Endometrium (tissue), 2 donors: ENCODE measurements around the gene PMF1.

Experiments used
- FAIRE-seq: peaks from 2 replicates; lab custom pipeline; 2012; peaks lifted over from hg19 to GRCh38; lab: Jason Lieb, UNC
- donor health status: control.
- donor health status: control.

PMF1 gene

DNA sequence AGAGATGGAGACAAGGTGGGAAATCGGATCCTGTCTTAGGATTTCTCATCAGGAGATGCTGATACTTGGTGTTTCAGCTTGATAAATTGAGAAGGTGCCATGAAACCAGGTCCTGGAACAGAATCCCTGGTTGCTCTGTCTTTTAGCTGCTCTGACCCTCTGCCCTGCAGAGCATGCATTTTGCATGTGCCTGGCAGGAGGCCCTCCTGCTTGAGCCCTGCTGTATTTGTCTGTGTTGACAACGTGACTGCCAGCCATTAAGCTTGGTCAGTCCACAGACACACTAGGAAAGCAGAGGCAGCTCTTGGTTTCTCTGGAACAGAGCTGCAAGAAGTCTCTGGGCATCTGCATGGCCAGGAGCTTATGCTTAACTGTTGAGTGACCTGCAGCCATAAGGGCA, 16.4 kb upstream of the PMF1 start:
- no peak for FAIRE-seq

DNA sequence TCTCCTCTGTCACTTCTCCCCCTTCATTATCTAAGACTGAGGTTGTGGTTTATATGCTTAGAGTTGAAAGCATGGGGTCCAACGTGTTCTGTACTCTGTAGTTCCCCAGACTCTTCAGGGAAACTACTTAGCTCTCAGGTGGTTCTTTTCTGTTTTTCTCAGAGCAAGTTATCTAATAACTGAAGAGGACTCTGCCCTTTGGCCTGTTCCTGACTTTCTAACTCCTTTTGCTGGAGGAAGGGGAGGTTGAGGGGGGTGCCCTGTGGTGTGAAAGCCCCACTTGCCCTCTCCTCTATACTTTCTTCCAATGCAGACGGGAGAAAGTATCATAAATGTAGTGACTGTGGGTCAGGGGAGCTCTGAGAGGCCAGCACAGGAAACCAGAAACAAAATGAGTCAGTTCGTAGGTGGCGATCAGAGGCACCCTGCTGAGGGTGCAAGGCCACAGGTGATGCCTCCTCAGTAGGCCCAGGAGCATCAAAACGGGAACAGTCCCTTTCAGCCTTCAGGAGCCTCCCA, 13.9 kb upstream of the PMF1 start:
- FAIRE-seq = no peak

DNA sequence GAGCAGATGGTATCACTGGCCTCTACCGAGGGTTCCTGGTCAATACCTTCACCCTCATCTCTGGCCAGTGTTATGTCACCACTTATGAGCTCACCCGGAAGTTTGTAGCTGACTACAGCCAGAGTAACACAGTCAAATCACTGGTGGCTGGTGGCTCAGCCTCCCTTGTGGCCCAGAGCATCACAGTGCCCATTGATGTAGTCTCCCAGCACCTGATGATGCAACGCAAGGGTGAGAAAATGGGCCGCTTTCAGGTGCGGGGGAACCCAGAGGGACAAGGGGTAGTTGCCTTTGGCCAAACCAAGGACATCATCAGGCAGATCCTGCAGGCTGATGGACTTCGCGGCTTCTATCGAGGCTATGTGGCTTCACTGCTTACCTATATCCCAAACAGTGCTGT, 12.8 kb upstream of the PMF1 start:
- no peak for FAIRE-seq

DNA sequence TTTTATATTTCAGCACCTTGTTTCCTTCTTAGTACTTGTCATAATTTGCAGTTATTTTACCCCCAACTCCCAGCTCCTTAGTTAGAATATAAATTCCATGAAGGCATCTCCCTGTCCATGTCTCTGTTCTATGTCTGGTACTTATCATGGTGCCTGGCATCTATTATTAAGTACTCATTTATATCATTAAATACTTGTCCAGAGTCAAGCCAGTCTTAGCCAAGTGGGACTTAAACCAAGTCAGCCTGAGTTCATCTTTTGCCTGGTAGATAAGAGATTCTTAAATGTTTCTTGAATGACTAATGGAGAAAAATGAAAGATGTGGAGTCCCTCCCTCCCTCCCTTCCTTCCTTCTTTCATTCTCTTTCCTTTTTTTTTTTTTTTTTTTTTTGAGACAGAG, 9.5 kb upstream of the PMF1 start:
- no peak for FAIRE-seq

DNA sequence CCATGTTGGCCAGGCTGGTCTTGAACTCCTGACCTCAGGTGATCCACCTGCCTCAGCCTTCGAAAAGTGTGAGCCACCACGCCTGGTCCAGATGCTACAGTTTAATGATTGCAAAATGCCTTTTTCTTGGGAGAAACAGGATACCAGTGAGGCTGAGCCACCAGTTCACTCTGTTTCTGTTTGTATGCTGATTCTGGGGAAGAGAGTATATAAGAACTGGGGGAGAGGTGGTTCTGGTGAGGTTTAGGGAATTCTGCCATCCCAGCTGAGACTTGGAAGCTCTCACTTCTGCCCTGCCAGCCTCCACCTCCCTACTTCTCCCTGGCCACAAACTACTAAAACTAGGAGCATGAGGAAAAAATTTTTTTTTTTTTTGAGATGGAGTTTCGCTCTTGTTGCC, 8.1 kb upstream of the PMF1 start:
- no peak for FAIRE-seq

DNA sequence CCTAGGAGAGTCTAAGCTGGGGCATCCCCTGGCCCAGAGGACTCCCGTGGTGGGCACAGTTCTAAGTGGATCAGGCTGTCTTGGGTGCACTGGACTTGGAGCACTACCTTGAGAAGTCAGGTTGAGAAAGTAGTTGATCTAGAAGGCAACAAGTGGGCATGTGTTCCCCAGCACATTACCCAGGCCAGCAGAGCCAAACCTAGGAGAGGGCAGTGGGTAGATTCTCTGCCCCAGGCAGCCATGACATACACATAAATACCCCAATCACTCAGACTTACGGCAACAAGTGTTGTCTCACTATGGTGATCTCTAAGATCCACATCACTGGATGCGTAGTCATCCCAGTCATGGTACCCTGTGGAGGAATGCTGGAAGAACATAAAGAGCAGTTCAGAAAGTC, 1.6 kb upstream of the PMF1 start:
- no peak for FAIRE-seq

DNA sequence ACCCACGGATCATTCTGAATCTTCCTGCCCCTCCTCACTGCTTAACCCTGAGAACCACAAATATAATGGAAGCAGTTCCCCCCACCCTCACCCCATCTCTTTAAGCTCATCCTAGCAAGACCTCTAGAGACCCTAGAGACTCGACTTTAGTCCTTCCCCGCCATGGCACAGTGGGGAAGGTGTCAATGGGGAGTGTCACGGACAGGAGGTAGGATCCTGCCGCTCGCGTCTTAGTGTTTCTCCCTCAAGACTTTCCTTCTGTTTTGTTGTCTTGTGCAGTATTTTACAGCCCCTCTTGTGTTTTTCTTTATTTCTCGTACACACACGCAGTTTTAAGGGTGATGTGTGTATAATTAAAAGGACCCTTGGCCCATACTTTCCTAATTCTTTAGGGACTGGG, 677 bp upstream of the PMF1 start:
- no peak for FAIRE-seq

DNA sequence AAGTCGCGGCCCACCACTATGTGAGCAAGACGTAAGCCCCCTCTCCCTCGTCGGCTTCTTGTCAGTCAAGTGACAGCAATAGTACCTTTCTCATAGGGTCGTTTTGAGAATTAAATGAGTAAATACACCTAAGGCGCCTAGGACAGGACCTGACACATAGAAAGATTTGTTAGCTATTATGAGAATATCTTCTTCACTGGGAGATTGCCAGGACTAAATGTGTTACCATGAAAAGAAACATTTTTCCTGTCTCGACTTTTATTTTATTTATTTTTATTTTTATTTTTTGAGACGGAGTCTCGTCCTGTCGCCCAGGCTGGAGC, 798 bp downstream of the PMF1 start:
- no peak for FAIRE-seq

DNA sequence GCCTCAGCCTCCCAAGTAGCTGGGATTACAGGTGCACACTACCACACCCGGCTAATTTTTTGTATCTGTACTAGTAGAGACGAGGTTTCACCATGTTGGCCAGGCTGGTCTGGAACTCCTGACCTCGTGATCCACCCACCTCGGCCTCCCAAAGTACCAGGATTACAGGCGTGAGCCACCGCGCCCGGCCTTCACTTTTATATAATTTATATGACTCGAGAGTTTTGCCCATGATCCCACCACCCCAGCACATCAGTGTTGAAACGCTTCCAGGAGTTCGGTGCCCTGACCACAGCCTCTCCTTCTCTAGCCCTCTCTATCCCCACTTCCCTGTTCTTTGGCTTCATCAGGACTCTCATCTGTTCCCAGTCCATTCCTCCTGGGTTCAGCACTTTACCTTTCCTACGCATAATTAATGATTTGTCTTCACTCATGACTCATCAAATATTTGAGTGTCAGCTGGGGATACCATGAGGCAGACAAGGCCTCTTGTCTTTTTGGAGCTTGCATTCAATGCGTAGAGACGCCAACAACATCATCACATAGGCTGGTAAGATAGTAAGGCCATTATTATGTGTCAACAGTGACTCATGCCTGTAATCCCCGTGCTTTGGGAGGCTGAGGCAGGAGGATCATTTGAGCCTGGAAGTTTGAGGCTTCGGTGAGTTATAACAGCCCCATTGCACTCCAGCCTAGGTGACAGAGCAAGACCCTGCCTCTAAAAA, 1.4 kb downstream of the PMF1 start:
- FAIRE-seq = no peak

DNA sequence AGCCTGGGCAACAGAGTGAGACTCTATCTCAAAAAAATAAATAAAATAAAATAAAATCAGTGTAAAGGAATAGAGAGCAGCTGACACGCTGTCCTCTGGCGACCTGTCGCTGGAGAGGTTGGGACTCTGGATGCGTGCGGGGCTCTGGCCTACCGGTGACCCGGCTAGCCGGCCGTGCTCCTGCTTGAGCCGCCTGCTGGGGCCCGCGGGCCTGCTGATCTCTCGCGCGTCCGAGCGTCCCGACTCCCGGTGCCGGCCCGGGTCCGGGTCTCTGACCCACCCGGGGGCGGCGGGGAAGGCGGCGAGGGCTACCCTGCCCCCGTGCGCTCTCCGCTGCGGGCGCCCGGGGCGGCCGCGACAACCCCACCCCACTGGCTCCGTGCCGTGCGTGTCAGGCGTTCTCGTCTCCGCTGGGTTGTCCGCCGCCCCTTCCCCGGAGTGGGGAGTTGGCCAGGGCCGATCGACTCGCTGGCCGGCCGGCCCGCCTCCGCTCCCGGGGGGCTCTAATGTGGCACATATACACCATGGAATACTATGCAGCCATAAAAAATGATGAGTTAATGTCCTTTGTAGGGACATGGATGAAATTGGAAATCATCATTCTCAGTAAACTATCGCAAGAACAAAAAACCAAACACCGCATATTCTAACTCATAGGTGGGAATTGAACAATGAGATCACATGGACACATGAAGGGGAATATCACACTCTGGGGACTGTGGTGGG, 3.7 kb downstream of the PMF1 start:
- FAIRE-seq = peak; percentile 100

DNA sequence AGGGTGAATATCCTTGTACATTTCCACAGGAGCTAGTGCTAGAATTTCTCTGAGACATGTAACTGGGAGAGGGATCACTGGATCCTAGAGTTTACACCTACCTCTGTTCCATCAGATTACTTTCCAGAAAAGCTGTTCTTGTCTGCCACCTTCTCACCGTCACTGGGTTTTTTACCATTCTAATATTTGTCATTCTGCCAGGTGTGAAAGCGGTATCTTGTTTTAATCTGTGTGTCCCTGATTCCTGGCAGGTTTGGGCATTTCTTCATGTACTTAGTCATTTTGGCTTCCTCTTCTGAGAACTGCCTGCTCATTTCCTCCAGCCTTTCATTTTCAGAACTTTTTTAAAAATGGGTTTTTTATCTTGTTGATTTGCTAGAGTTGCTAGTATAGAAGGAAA, 5.1 kb downstream of the PMF1 start:
- FAIRE-seq = no peak

DNA sequence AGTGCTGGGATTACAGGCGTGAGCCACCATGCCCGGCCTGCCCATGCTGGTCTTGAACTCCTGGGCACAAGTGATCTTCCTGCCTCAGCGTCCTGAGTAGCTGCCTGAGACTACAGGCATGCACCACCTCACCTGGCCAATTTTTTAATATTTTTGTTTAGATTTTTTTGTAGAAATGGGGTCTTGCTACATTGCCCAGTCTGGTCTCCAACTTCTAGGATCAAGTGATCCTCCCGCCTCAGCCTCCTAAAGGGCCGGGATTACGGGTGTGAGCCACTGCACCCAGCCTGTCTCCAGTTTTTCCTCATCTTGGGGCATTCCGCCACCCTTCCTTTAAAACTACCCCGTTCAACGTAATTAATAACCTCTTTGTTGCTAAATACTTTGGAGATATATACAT, 7.4 kb downstream of the PMF1 start:
- FAIRE-seq = no peak

DNA sequence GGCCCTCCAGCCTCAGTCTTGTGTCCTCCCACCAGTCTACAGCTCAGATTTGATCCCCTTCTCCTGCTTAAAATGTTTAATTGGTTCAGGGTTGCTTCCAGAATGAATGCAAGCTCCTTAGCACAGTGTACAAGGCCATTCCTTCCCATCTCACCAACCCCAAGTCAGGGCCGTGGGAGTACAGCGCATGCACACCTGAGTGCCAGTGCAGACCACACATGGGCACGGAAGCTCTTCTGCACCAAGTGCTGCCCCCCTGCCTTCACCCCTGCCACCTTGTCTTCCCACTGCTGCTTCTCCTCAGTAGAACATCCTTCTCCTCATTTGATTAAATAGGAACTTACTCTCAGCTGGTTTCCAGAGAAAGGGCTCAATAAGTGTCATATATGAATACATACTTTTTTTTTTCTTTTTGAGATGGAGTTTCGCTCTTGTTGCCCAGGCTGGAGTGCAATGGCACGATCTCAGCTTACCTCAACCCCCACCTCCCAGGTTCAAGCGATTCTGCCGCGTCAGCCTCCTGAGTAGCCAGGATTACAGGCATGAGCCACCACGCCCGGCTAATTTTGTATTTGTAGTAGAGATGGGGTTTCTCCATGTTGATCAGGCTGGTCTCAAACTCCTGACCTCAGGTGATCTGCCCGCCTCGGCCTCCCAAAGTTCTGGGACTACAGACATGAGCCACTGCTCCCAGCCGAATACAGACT, 9.3 kb downstream of the PMF1 start:
- FAIRE-seq = no peak

DNA sequence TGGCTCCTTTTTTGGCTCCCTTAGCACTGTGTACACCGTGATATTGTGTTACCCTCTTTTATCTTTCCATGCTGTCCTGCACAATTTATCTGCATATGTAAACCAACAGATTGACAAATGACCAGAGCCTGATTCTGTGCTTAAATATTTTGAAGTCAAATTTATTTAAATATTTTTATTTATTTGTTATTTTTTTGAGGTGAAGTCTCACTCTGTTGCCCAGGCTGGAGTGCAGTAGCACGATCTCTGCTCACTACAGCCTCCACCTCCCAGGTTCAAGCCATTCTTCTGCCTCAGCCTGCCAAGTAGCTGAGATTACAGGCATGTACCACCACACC, 12.8 kb downstream of the PMF1 start:
- FAIRE-seq = no peak

DNA sequence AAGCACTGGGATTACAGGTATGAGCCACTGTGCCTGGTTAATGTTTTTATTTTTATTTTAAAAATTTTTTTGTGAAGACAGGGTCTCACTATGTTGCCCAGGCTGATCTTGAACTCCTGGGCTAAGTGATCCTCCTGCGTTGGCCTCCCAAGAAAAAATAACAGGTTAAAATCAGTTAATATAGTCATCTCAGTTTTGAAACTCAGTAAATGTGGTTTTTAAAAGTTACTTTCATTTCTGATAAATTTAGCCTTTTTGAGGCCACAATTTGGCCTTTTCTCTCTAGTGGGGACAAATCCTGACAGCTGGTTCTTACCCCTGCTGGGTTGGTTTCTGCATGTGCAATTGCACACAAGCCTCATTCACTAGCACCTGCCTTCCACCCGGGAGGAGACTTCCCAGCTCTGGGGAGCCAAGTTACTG, 13.3 kb downstream of the PMF1 start:
- FAIRE-seq = no peak

DNA sequence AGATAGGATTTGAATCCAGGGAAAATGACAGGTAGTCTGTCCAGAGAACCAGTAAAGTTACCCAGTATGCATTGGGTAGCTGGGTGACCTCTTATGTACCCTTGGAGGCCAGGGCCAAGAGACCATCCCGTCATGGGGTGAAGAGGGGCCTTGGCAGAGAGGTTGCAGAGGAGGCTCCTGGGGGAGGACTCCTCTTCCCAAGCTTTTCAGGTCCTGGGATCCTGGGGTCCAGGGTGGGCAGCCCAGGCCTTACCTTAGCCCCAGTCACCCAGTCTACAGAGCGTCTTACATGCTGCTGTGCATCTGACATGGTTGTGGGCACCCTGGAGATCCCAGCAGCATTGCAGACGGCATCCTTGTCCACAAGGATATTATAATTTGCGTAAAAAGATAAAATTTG, 14.0 kb downstream of the PMF1 start:
- no peak for FAIRE-seq

DNA sequence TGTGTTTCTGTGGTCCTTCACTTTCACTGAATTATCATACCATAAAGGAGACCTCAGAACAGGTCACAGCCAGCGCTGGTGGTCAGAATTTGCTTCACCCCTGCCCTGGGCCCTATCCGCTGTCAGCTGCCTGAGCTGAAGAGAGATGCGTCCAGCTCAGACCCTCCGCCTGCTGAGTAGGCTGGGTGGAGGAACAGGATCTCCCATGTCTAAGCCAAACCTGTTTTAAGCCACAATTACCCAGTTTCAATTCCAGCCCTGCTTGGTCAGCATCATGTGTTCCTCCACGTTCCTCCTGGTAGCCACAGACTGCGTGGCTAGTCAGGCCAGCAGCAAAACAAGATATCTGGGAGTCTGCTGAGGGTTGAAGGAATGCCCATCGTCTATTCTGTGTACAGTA, 15.7 kb downstream of the PMF1 start:
- no peak for FAIRE-seq

DNA sequence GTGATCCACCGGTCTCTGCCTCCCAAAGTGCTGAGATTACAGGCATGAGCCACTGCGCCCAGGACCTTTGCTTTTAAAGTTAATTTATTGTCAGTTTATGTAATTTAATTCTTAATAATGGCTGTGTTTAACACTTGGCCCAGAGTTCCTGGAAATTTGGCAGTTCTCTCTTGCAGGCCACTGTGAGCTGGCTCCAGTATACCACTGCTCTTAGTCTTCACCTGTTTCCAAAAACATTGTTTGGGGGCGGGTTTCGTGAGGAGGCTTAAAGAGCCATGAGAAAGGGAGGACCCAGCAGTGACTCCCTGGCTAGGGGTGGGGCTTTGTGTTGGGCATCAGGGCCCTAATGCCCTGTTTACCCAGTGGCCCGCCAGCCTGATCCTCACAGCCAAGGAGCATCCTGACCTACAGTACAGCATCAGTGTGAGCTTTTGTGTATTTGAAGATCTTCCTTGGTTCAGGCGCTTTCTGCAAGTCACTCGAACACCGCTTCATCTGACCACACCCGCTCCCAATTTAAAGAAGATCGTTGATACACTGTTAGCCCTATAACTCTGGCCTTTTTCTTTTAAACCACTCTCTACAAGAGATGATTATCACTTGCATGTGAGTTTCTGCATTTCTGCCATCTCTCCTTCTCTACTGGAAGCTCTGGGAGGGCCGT, 17.1 kb downstream of the PMF1 start:
- FAIRE-seq = no peak

DNA sequence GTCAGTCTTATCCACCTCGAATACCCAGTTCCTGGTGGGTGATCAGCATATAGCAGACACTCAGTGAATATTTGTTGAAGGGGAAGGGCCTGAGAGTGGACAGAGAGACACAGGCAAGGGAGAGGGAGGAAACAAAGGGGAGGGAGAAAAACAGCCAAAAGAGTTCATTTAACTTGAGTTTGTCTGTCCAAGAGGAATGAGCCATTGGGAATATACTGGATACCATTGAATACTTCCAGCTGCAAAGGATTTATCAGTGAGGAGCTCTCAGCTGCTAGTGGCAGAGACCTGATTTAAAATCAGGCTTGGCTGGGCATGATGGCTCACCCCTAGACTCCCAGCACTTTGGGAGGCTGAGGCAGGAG, 17.6 kb downstream of the PMF1 start:
- no peak for FAIRE-seq

DNA sequence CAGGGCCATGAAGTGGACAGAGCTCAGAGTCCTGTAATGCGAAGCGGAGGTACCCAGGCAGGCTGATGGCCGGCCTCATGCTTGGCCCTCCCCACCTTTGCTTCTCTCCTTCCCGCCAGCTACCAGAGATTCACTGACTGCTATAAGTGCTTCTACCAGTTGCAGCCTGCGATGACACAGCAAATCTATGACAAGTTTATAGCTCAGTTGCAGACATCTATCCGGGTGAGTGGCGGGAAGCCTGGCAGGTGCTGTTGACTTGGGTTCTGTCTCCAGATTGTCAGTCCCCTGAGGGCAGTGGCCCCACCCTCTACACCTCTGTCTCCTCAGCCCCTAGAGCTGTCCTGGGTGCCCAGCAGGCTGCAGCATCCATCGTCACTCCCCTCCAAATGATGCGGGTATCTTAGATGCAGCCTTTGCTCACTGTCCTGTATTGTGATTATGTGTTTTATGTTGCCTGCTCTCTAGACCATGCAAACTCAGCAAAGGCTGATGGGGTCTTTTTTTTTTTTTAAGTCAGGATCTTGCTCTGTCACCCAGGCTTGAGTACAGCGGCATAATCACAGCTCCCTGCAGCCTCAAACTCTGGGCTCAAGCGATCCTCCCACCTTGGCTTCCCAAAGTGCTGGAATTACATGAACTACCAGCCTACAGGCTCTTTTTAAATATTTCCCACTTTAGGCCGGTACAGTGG, 19.5 kb downstream of the PMF1 start:
- FAIRE-seq = no peak

DNA sequence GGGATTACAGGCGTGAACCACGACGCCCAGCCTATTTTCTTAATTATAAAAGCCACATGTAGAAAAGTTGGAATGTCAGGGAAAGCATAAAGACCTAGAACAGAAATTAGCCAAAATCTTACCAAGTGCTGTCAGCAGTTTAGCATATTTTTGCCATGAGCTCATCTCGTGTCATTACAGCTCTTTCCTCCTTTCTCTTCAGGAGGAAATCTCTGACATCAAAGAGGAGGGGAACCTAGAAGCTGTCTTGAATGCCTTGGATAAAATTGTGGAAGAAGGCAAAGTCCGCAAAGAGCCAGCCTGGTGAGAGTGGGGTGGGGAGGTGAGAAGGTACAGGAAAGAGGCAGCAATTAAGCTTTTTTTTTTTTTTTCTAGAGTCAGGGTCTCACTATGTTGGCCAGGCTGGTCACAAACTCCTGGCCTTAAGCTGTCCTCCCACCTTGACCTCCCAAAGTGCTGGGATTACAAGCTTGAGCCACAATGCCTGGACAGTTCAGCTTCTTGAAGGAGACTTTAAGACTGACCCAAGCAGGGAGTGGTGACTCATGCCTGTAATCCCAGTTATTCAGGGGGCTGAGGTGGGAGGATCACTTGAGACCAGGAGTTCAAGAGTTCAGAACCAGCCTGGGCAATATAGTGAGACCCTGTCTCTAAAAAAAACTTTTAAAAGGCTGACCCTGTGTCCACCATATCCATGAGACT, 20.8 kb downstream of the PMF1 start:
- no peak for FAIRE-seq

DNA sequence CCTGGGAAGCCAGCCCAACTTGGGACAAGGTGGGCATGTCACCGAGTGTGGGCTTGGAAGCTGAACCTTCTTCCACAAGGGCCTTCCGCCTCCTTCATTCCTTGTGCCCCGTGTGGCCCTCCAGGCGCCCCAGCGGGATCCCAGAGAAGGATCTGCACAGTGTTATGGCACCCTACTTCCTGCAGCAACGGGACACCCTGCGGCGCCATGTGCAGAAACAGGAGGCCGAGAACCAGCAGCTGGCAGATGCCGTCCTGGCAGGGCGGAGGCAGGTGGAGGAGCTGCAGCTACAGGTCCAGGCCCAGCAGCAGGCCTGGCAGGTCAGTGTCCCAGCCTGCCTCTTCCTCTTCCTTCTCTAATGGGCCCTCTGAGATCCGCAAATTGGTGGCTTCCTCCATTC, 23.4 kb downstream of the PMF1 start:
- no peak for FAIRE-seq
